HepG2 (cell line): ENCODE results near the gene TMEM250. TPM values are rescaled to one million over a fixed set of nuclear protein-coding genes. Genes with fewer than 3 reads are reported as not detected.

Experiments used
- ARNT2 ChIP-seq: sonication (generic); formaldehyde crosslinking; IDR thresholded peaks from 2 replicates; pipeline ENCODE4 v1.8.0; 2022; ENCODE audit warnings: mild to moderate bottlenecking, low read depth, missing genetic modification reagents, moderate library complexity
- ARNTL ChIP-seq: sonication (generic); formaldehyde crosslinking; IDR thresholded peaks from 2 replicates; pipeline ENCODE4 v1.4.0; 2020; ENCODE audit warnings: mild to moderate bottlenecking, missing genetic modification reagents
- CC2D1A ChIP-seq: sonication (generic); formaldehyde crosslinking; IDR thresholded peaks from 2 replicates; pipeline ENCODE4 v1.8.1; 2023; ENCODE audit warnings: mild to moderate bottlenecking, missing genetic modification reagents
- CHCHD3 ChIP-seq: sonication (generic); formaldehyde crosslinking; IDR thresholded peaks from 2 replicates; pipeline ENCODE4 v1.8.0; 2022; ENCODE audit warnings: mild to moderate bottlenecking, missing genetic modification reagents, moderate library complexity
- CREM ChIP-seq, 2 experiments: sonication (generic) in 1 of 2; formaldehyde crosslinking in 1 of 2; IDR thresholded peaks; 2 replicates each; pipeline versions ENCODE4 v1.4.0 to v1.6.1; 2016 to 2020; ENCODE audit warnings: antibody characterized with exemption in 1 of 2, mild to moderate bottlenecking in 1 of 2, missing genetic modification reagents in 1 of 2
- ELF4 ChIP-seq: sonication (generic); formaldehyde crosslinking; IDR thresholded peaks from 2 replicates; pipeline ENCODE4 v1.5.0; 2020; ENCODE audit warnings: missing genetic modification reagents, mild to moderate bottlenecking, moderate library complexity, borderline replicate concordance
- FOXK1 ChIP-seq: sonication (generic); formaldehyde crosslinking; IDR thresholded peaks from 2 replicates; pipeline ENCODE4 v1.4.0; 2020; ENCODE audit warnings: low read depth, missing genetic modification reagents, borderline replicate concordance
- HHEX ChIP-seq: IDR thresholded peaks from 2 replicates; pipeline ENCODE4 v1.6.1; 2016; ENCODE audit warnings: control low read depth
- KMT2B ChIP-seq: IDR thresholded peaks from 2 replicates; pipeline ENCODE4 v1.6.1; 2016; ENCODE audit warnings: missing genetic modification reagents, missing compliant biosample characterization
- MTF2 ChIP-seq: sonication (generic); formaldehyde crosslinking; IDR thresholded peaks from 2 replicates; pipeline ENCODE4 v1.5.0; 2020; ENCODE audit warnings: missing genetic modification reagents, borderline replicate concordance
- NFYC ChIP-seq: IDR thresholded peaks from 2 replicates; pipeline ENCODE4 v1.6.1; 2016; ENCODE audit warnings: missing genetic modification reagents, missing compliant biosample characterization
- ONECUT2 ChIP-seq: sonication (generic); formaldehyde crosslinking; IDR thresholded peaks from 2 replicates; pipeline ENCODE4 v1.4.0; 2020; ENCODE audit warnings: missing genetic modification reagents
- POLR2AphosphoS2 ChIP-seq: IDR thresholded peaks from 2 replicates; pipeline ENCODE4 v1.6.1; 2011; ENCODE audit warnings: low read depth, low read length, improper control_type of control experiment
- PRPF4 ChIP-seq: fragments of 200-400 bp; formaldehyde crosslinking; IDR thresholded peaks from 2 replicates; pipeline ENCODE4 v1.6.1; 2016; ENCODE audit warnings: low read length, low read depth; ENCODE audit not compliant: poor library complexity, severe bottlenecking
- SP2 ChIP-seq: sonication (generic); formaldehyde crosslinking; IDR thresholded peaks from 2 replicates; pipeline ENCODE4 v1.5.1; 2020; ENCODE audit warnings: mild to moderate bottlenecking, missing genetic modification reagents
- ZFP41 ChIP-seq: sonication (generic); formaldehyde crosslinking; IDR thresholded peaks from 2 replicates; pipeline ENCODE4 v1.4.0; 2020; ENCODE audit warnings: mild to moderate bottlenecking, missing genetic modification reagents, borderline replicate concordance
- ZNF431 ChIP-seq: sonication (generic); formaldehyde crosslinking; IDR thresholded peaks from 2 replicates; pipeline ENCODE4 v1.9.0; 2022; ENCODE audit warnings: missing genetic modification reagents, low read depth, mild to moderate bottlenecking, borderline replicate concordance
- ZNF746 ChIP-seq: sonication (generic); formaldehyde crosslinking; IDR thresholded peaks from 2 replicates; pipeline ENCODE4 v1.8.0; 2022; ENCODE audit warnings: mild to moderate bottlenecking, missing genetic modification reagents
- ZNF773 ChIP-seq: sonication (generic); formaldehyde crosslinking; IDR thresholded peaks from 2 replicates; pipeline ENCODE4 v1.4.0; 2020; ENCODE audit warnings: missing genetic modification reagents, borderline replicate concordance
- ZNF777 ChIP-seq: sonication (generic); formaldehyde crosslinking; IDR thresholded peaks from 2 replicates; pipeline ENCODE4 v1.4.0; 2020; ENCODE audit warnings: missing genetic modification reagents
- ZNF878 ChIP-seq: sonication (generic); formaldehyde crosslinking; IDR thresholded peaks from 2 replicates; pipeline ENCODE4 v1.8.1; 2023; ENCODE audit warnings: mild to moderate bottlenecking, missing genetic modification reagents, moderate library complexity
- polyA plus RNA-seq, 8 experiments: library from polyadenylated mRNA; depleted of rRNA in 3 of 8; stranded (reverse) in 7 of 8; unstranded in 1 of 8; fragments of >200 nt; fragmentation: Illumina TruSeq in 4 of 8; extraction: Trizol in 4 of 8; gene quantifications; 2 replicates each; pipeline versions ENCODE4 v1.2.1 to v1.2.3, GENCODE V29; 2011 to 2016; ENCODE audit warnings: low read depth in 4 of 8, missing spikeins in 1 of 8, mixed read lengths in 1 of 8; ENCODE audit not compliant: insufficient read depth in 1 of 8
- total RNA-seq, 5 experiments: library from RNA; depleted of rRNA; stranded (reverse); fragments of >200 nt; fragmentation: Illumina TruSeq; extraction: Trizol; gene quantifications; 2 replicates each; pipeline ENCODE4 v1.2.3, GENCODE V29; 2016; ENCODE audit warnings: low read depth in 1 of 5
- TF ChIP-seq, protein P1 (sequence below): IDR thresholded peaks from 2 replicates; pipeline ENCODE4 v1.6.1; 2016; ENCODE audit warnings: missing genetic modification reagents, missing compliant biosample characterization
- TF ChIP-seq, protein P2 (sequence below): sonication (generic); formaldehyde crosslinking; conservative IDR thresholded peaks from 2 replicates; pipeline ENCODE4 v1.8.1; 2023; ENCODE audit warnings: missing genetic modification reagents
- TF ChIP-seq, protein P3 (sequence below): IDR thresholded peaks from 2 replicates; pipeline ENCODE4 v1.6.1; 2016; ENCODE audit warnings: mild to moderate bottlenecking

Gene TMEM250
- total and polyA plus RNA-seq, 2 of the 13 experiments (the other 11 are each of a cell fraction or from before 2014, with no cell fraction given), result 5.5 to 13.9 TPM

DNA sequence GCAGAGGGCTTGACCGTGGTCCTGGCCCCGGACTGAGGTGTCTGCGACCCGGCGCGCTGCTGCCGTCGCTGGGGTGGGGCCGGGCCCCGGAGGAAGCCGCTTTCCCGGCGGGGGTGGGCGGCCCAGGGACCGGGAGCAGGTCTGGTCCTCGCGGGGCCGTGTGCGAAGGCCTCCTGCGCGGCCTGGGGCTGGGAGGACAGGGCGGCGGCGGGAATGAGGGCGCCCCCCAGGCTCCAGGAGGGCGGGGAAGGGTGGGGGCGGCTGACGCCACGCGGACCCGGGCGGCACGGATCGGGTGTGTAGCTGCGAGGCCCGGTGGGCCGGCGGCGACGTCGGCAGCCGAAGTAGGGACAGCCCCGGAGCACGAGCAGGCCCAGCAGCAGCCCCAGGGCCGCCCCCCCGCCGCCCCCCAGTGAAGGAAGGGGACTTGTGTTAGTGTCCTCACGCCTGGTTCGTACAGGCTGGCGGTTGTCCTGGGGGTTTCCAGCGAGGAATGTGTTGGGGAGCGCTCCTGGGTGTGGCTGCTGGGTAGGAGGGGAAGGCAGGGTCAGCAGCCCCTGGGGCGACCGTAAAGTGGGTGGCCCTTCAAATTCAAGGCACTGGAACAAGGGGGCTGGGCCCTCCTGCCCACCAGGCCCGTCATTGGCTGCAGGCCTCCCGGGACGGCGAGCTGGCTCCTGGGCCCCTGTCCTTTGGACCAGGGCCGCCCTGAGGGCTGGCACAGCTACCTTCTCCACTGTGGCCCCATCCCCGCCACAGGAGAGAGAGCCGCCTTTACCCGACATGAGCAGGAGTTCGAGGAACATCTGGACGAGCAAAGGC lies 597 bp upstream of the TMEM250 start (continued):
- TF ChIP-seq, protein P1, sequence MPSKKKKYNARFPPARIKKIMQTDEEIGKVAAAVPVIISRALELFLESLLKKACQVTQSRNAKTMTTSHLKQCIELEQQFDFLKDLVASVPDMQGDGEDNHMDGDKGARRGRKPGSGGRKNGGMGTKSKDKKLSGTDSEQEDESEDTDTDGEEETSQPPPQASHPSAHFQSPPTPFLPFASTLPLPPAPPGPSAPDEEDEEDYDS (CRISPR knock-in tag), result peak; percentile 88
- TF ChIP-seq ONECUT2 (CRISPR knock-in tag), result no peak
- TF ChIP-seq ZNF878, result no peak
- TF ChIP-seq KMT2B (CRISPR knock-in tag), result no peak; the same call in 1 of the 2 replicates
- TF ChIP-seq MTF2 (CRISPR knock-in tag), result 0 out of 2 replicates have a peak, but pooled peaks have one; percentile 55
- no peak for TF ChIP-seq HHEX
- TF ChIP-seq, protein P2, sequence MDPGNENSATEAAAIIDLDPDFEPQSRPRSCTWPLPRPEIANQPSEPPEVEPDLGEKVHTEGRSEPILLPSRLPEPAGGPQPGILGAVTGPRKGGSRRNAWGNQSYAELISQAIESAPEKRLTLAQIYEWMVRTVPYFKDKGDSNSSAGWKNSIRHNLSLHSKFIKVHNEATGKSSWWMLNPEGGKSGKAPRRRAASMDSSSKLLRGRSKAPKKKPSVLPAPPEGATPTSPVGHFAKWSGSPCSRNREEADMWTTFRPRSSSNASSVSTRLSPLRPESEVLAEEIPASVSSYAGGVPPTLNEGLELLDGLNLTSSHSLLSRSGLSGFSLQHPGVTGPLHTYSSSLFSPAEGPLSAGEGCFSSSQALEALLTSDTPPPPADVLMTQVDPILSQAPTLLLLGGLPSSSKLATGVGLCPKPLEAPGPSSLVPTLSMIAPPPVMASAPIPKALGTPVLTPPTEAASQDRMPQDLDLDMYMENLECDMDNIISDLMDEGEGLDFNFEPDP (CRISPR knock-in tag), result 0 out of 2 replicates have a peak, but pooled peaks have one; percentile 37
- TF ChIP-seq ELF4 (CRISPR knock-in tag), result no peak
- TF ChIP-seq CREM (IDR thresholded peaks at IDR 0.05), result peak; percentile 29; the same call in 1 of the 2 replicates
- TF ChIP-seq CREM (CRISPR knock-in tag; IDR thresholded peaks at IDR 0.05), result no peak
- no peak for TF ChIP-seq PRPF4
- TF ChIP-seq ZNF746 (CRISPR knock-in tag), result no peak
- peak; percentile 60; the same call in 1 of the 2 replicates for TF ChIP-seq ZNF773 (CRISPR knock-in tag)
- peak; percentile 33 for TF ChIP-seq ARNT2 (CRISPR knock-in tag)
- TF ChIP-seq CHCHD3, result no peak
- TF ChIP-seq, protein P3, sequence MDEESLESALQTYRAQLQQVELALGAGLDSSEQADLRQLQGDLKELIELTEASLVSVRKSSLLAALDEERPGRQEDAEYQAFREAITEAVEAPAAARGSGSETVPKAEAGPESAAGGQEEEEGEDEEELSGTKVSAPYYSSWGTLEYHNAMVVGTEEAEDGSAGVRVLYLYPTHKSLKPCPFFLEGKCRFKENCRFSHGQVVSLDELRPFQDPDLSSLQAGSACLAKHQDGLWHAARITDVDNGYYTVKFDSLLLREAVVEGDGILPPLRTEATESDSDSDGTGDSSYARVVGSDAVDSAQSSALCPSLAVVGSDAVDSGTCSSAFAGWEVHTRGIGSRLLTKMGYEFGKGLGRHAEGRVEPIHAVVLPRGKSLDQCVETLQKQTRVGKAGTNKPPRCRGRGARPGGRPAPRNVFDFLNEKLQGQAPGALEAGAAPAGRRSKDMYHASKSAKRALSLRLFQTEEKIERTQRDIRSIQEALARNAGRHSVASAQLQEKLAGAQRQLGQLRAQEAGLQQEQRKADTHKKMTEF, result peak; percentile 58
- TF ChIP-seq ZNF431, result no peak
- no peak for TF ChIP-seq ZNF777 (CRISPR knock-in tag)
- TF ChIP-seq SP2 (CRISPR knock-in tag), result 0 out of 2 replicates have a peak, but pooled peaks have one; percentile 8
- no peak for TF ChIP-seq CC2D1A
- no peak for TF ChIP-seq FOXK1 (CRISPR knock-in tag)
- no peak for TF ChIP-seq ZFP41 (CRISPR knock-in tag)
- TF ChIP-seq ARNTL (CRISPR knock-in tag), result 0 out of 2 replicates have a peak, but pooled peaks have one; percentile 7
- TF ChIP-seq POLR2AphosphoS2, result no peak
- TF ChIP-seq NFYC (CRISPR knock-in tag), result peak; percentile 60
